Globus pallidus (tissue), 1 donor: ENCODE measurements around the gene UBE2F.
A peak's percentile ranks its signal among the peaks of the same experiment; 100 is the strongest.
"Not testable (repeated sequence)": the region's sequence is repeated elsewhere in the genome, so short reads cannot be mapped to it uniquely, and the experiment has no call there.

Experiments used
- DNase-seq: peaks from one replicate; pipeline ENCODE4 v3.0.0-alpha.2; 2015; ENCODE audit warnings: low spot score

UBE2F gene

GRCh38 chr2:238020816-238021215, 54.0 kb downstream of the UBE2F start:
- no peak for DNase-seq

- DNase-seq = no peak
Measured at GRCh38 chr2:238021327-238021726, 54.5 kb downstream of the UBE2F start.

GRCh38 chr2:238022594-238023157, 55.9 kb downstream of the UBE2F start:
- no peak for DNase-seq

- DNase-seq = no peak
Measured at GRCh38 chr2:238023608-238024007, 56.8 kb downstream of the UBE2F start.

DNA sequence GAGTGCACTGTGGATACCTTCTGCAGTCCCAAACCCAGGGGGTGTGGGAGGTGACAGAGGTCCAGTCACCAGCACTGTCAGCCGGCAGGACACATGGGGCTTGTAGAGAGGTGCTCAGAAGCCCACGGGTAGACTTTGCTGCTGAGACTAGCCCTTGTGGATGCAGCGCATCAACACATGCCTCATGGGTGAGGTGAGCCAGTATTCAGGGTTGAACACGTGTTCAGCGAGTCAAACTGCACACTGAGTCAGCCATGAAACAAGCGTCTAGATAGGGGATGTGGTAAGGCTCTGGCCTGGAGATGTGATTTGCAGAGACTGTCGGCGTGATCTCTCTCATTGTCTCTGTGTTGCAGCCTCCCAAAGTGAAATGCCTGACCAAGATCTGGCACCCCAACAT, 58.2 kb downstream of the UBE2F start:
- no peak for DNase-seq

- no peak for DNase-seq
Measured at GRCh38 chr2:238025741-238026360, 59.0 kb downstream of the UBE2F start.

DNA sequence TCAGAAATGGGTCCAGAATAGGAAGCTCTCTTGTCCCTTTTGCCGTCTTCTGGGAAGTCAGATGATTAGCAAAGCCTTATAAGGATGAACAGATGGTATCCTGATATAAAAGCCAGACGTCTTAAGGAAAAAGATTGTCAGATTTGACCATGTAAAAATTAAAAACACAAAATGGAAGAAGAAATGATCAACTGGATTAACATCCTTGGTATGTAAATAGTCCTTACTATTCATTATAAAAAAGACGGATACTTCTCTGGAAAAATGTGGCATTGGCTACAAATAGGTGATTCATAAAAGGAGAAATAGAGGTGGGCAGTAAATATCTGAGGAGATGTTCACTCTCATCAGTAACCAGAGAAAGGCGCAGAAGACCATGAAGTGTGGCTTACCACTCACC, 60.2 kb downstream of the UBE2F start:
- no peak for DNase-seq

DNA sequence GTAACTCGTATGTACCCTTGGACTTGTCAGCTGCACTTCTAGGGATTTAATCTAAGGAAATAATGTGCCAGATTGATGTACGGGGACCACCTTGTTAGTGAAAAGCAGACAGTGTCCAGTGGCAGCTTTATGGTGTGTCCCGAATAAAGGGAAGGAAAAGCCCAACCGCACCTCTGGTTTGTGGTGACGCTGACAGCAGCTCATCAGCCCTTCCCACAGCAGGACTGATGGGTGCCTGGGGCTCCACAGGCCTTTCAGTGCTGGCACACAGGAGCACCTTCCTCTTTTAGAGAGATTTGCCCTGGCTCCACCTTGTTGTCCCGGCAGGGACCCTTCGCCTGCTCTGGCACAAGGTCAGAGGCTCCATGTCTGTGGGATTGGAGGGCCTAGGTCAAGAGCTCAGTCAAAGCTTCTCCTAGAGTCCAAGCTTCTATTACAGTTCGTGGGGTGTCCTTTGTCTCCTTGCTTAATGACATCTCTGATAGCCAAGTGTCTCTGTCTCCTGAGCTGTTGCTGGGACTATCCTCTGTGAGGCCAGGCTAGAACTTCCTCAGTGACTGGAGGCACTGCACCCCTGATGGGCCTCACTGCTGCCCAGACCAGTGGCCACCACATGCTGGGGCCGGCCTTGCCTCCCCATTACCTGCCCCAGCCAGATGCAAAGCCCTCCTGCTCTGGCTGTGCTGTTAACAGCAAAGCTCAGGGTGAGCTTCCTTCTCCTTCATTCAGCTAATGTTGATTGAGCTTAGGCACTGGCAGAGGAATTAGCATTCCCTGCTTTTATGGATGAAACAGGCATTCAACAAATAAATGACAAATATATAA, 61.0 kb downstream of the UBE2F start:
- DNase-seq = no peak

- no peak for DNase-seq
Measured at GRCh38 chr2:238029853-238030252, 63.0 kb downstream of the UBE2F start.

DNA sequence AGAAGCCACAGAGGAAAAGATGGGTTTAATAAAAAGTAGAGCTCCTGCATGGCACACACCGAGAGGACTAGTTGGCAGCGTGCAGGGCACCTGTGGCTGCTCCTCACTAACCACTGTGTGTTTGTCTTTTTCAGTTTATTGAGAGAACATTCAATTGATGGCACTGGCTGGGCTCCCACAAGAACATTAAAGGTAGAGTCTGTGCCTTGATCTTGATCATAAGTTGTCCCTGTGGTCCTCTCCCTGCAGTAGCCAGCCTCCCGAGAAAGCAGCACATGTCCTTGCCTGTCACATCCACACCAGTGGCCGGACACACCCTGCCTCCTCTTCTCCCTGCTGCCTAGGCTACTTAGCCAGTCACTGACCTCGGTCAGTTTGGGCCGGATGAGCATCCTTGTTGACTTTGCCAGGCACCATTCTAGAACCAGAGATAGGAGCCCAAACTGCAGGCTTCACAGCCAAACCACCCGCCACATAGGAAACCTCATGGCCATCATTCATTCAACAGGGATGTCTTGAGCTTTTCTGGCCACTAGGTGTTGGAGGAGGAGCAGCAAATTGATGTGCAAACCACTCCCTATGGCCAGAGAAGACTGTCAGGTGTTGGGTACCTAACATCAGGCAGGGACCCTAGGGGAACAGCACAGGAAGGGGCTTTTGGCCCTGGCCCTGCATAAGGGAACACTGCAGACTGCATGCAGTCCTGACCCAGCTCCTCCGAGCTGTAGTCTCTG, 63.8 kb downstream of the UBE2F start:
- DNase-seq = no peak

DNA sequence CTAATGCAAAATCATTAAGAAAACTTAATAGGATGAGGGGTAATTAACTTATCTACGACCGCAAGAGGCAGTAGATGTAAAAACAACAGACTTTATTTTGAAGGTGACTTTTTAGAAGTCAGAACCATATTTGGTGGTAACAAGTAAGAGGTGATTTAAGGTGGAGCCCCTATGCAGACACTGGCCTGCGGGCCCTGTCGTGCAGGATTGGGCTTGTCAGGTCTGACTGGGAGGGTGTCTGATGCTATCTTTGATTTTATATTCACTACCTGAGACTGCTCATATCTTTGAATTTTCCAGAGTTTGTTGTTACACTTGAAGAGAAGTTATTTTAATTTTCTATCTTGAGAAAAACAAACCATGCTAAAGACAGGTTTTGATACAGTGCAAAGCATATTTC, 64.9 kb downstream of the UBE2F start:
- DNase-seq = no peak

GRCh38 chr2:238032755-238033337, 66.0 kb downstream of the UBE2F start:
- no peak for DNase-seq

GRCh38 chr2:238033991-238034390, 67.2 kb downstream of the UBE2F start:
- DNase-seq = not testable (repeated sequence)

- no peak for DNase-seq
Measured at GRCh38 chr2:238038203-238038602, 71.4 kb downstream of the UBE2F start.

DNA sequence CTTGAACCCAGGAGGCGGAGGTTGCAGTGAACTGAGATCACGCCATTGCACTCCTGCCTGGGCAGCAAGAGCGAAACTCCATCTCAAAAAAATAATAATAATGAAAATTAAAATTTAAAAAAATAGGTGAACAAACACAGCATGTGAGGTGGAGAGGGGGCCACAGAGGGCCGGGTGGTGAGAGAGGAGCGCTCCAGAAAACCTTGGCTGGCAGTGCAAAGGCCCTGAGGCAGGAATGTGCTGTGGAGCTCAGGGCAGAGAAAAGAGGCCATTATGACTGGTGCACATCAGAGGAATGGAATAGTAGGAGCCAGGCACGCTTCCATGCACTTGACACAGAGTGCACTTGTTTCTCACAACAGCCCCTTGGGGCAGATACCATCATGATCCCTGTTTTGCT, 72.3 kb downstream of the UBE2F start:
- no peak for DNase-seq

DNA sequence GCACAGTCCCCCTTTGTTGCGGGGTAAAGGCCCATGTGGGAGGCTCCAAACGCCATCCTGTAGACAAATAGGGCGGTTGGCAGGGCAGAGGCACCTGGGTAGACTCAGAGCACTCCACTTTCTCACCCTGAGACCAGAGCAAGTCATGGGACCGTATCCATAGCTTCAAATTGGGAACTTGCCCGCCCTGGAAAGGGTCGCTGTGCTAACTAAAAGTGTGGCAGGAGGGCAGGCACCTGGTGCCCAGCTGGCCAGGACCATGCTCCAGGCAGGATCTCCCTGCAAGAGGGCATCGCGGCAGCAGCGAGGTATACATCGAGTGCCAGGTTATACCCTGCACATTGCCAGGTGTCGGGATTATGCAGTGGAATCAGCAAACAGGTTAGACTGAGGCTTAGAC, 73.2 kb downstream of the UBE2F start:
- DNase-seq = no peak

- no peak for DNase-seq
Measured at GRCh38 chr2:238040918-238041317, 74.1 kb downstream of the UBE2F start.

DNA sequence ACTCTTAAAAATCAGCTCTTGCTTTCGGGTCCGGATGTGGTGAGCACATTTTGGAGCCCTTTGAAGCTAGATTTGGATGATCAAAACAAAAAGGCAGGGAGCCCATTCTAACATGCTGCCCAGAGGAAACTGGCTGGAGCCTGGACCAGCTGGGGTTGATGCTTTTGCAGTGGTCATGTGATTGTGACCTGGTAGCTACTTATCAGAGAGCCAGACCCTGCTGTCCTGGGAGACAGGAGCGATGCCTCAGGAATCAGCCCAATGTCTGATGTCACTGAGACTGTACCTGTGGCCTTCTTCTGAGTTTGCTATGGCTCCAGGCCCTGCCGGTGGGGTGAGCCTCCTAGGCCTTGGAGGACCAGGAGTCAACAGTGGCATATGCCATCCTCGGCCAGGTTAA, 75.3 kb downstream of the UBE2F start:
- peak; percentile 30 for DNase-seq

DNA sequence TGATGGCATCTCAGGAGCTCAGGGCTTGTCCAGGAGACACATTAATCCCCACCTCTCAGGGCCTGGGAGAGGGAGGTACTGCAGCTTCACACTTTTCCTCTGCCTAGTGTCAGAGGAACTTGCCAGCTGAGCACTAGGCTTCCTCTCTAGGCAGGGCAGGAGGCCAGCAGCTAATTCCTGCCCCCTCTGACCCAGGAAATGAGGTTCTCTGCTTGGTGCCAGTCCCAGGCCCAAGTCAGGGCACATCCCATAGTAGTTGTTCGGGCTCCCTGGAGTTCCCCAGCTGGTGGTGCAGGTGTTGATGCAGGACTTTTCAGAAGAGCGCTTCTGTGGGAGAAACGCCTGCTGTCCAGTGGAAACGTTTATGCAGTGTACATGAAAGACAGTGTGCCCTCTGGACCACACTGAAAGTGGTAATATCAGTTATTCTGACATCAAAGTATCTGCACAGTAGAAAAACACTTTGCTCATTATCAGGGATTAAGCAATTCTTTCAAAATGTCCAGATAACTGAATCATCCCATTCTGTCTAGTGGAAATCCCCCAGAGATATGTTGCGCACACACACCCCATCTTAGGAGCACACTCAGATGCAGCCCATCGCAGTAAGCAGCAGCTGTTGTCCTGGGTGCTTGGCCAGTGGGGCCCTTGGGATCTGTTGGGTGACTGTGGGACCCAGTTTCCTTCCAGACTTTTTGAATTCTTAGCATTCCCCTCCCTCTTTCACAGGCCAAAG, 76.2 kb downstream of the UBE2F start:
- no peak for DNase-seq

- no peak for DNase-seq
Measured at GRCh38 chr2:238043851-238044250, 77.0 kb downstream of the UBE2F start.

DNA sequence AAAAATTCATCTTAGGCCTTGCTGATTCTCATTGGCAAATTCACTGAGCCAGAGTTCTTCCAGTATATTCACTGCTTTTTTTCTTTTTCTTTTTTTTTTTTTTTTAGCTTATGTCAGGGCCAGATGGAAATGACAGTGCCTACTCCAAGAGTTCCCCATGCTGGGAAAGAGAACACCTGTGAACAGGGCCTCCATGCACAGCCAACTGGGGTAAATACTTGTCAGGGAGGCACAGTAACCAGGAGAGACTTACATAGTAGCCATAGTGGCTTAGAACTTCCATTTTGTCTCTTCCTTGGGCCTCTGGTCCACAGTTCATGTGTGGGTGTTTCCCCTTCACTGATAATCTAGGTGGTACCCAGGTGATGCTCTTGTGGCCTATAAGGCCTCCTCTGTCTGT, 78.8 kb downstream of the UBE2F start:
- no peak for DNase-seq
